HCT116 (cell line): ENCODE results near the gene CLEC11A. TPM values are rescaled to one million over a fixed set of nuclear protein-coding genes. Genes with fewer than 3 reads are reported as not detected.
A peak's percentile ranks its signal among the peaks of the same experiment; 100 is the strongest.

ENCODE experiments used
- ATAC-seq: fragments of 200-7000 bp; cut with Tn5 transposase; 2 replicates; pipeline ENCODE4 v1.9.1; 2020; ENCODE audit warnings: mild to moderate bottlenecking, moderate library complexity
- BruUV-seq: library from RNA; stranded (reverse); fragments of 400-500 nt; replicated peaks from 2 replicates; lab custom pipeline; 2021; lab: Mats Ljungman, UMichigan
- CTCF ChIA-PET: fragments of 300-600 bp; sonication (Branson Sonifier 250); formaldehyde crosslinking; loops from one replicate; lab custom pipeline; 2021; ENCODE audit warnings: antibody characterized with exemption; lab: Charles Lee
- POLR2A ChIA-PET: fragments of 300-600, 350-600 bp; sonication (Branson Sonifier 250); formaldehyde crosslinking; loops from one replicate; lab custom pipeline; 2021; ENCODE audit warnings: antibody characterized with exemption; lab: Charles Lee
- RAD21 ChIA-PET, 2 experiments: fragments of 300-600 bp; sonication (Branson Sonifier 250); formaldehyde crosslinking; loops; one replicate each; lab custom pipeline; 2023; ENCODE audit warnings: low total read pairs in 2 of 2; ENCODE audit not compliant: uncharacterized antibody in 2 of 2, unreplicated experiment in 2 of 2, low non-redundant PET in 1 of 2; lab: Charles Lee
- DNase-seq: peaks from one replicate; pipeline ENCODE4 v3.0.0-alpha.2; 2010; ENCODE audit warnings: low read depth, low spot score
- H2AFZ ChIP-seq: fragments of 200-600 bp; shearing (Covaris generic), sonication (generic); 2 replicates; pipeline ENCODE4 v1.6.1; 2017; ENCODE audit warnings: low read depth, mixed run types, mixed read lengths, antibody characterized with exemption, low read length; ENCODE audit not compliant: poor library complexity, severe bottlenecking
- H3K27ac ChIP-seq: 2 replicates; pipeline ENCODE4 v1.5.1; 2012; ENCODE audit warnings: low read depth, low read length
- H3K27me3 ChIP-seq: fragments of 200-600 bp; sonication (generic); 2 replicates; pipeline ENCODE4 v1.6.1; 2016; ENCODE audit warnings: mixed run types, low read length, mixed read lengths; ENCODE audit not compliant: insufficient read depth
- H3K36me3 ChIP-seq, 2 experiments: fragments of 200-500 bp in 1 of 2; fragments of 200-600 bp in 1 of 2; sonication (Bioruptor generic) in 1 of 2; sonication (generic) in 1 of 2; 2 replicates each; pipeline versions ENCODE4 v1.5.1 to v1.6.1; 2014 to 2016; ENCODE audit warnings: low read length in 2 of 2, inconsistent platforms in 1 of 2, mixed read lengths in 1 of 2, mixed run types in 1 of 2; ENCODE audit not compliant: insufficient read depth in 2 of 2, control insufficient read depth in 1 of 2
- H3K4me1 ChIP-seq, 2 experiments: fragments of 200-600 bp in 1 of 2; sonication (generic) in 1 of 2; 2 replicates each; pipeline versions ENCODE4 v1.5.1 to v1.6.1; 2012 to 2017; ENCODE audit warnings: low read length in 2 of 2, inconsistent platforms in 1 of 2, mild to moderate bottlenecking in 1 of 2, mixed read lengths in 1 of 2, mixed run types in 1 of 2, moderate library complexity in 1 of 2; ENCODE audit not compliant: insufficient read depth in 2 of 2, control insufficient read depth in 1 of 2
- H3K4me2 ChIP-seq: fragments of 200-600 bp; sonication (generic); 2 replicates; pipeline ENCODE4 v1.6.1; 2017; ENCODE audit warnings: mixed run types, low read length, mixed read lengths
- H3K4me3 ChIP-seq, 2 experiments: fragments of 200-600 bp in 1 of 2; sonication (generic) in 1 of 2; replicated peaks in 1 of 2; 2 replicates each; pipeline ENCODE4 v1.5.1; 2011 to 2016; ENCODE audit warnings: low read length in 2 of 2, control low read depth in 1 of 2, low read depth in 1 of 2, mild to moderate bottlenecking in 1 of 2, mixed read lengths in 1 of 2, mixed run types in 1 of 2
- H3K79me2 ChIP-seq: fragments of 200-600 bp; sonication (generic); 2 replicates; pipeline ENCODE4 v1.6.1; 2017; ENCODE audit warnings: mild to moderate bottlenecking, mixed run types, low read length, moderate library complexity, mixed read lengths; ENCODE audit not compliant: insufficient read depth
- H3K9ac ChIP-seq: fragments of 200-600 bp; sonication (generic); 2 replicates; pipeline ENCODE4 v1.6.1; 2016; ENCODE audit warnings: low read length, mixed read lengths
- H3K9me2 ChIP-seq: fragments of 200-600 bp; sonication (generic), shearing (Covaris generic); 2 replicates; pipeline ENCODE4 v1.6.1; 2017; ENCODE audit warnings: mixed run types, mild to moderate bottlenecking, moderate library complexity; ENCODE audit not compliant: insufficient read depth
- H3K9me3 ChIP-seq, 2 experiments: fragments of 200-500 bp in 1 of 2; fragments of 200-600 bp in 1 of 2; sonication (Bioruptor generic) in 1 of 2; sonication (generic) in 1 of 2; 2 replicates each; pipeline ENCODE4 v1.6.1; 2014 to 2017; ENCODE audit warnings: low read length in 2 of 2, mixed read lengths in 2 of 2, inconsistent platforms in 1 of 2, low read depth in 1 of 2, mild to moderate bottlenecking in 1 of 2, mixed run types in 1 of 2, moderate library complexity in 1 of 2; ENCODE audit not compliant: control insufficient read depth in 1 of 2, insufficient read depth in 1 of 2
- H4K20me1 ChIP-seq: fragments of 200-600 bp; sonication (generic), shearing (Covaris generic); 2 replicates; pipeline ENCODE4 v1.6.1; 2017; ENCODE audit warnings: mixed run types, mild to moderate bottlenecking, moderate library complexity; ENCODE audit not compliant: insufficient read depth
- ATF3 ChIP-seq: IDR thresholded peaks from 2 replicates; pipeline ENCODE4 v1.6.1; 2012
- CBX3 ChIP-seq: IDR thresholded peaks from 2 replicates; pipeline ENCODE4 v1.6.1; 2012; ENCODE audit warnings: low read depth
- CTCF ChIP-seq, 3 experiments: fragments of 200-600 bp in 1 of 3; sonication (generic) in 1 of 3; IDR thresholded peaks in 2 of 3; conservative IDR thresholded peaks in 1 of 3; 2 replicates each; pipeline ENCODE4 v1.5.1; 2012 to 2017; ENCODE audit warnings: low read depth in 2 of 3, low read length in 2 of 3, antibody characterized with exemption in 1 of 3, borderline replicate concordance in 1 of 3, control low read depth in 1 of 3, mild to moderate bottlenecking in 1 of 3, mixed read lengths in 1 of 3, mixed run types in 1 of 3, moderate library complexity in 1 of 3; ENCODE audit not compliant: insufficient read depth in 1 of 3
- ELF1 ChIP-seq: IDR thresholded peaks from 2 replicates; pipeline ENCODE4 v1.6.1; 2012; ENCODE audit warnings: low read depth, borderline replicate concordance
- EZH2 ChIP-seq: fragments of 200-600 bp; sonication (generic); IDR thresholded peaks from 2 replicates; pipeline ENCODE4 v1.6.1; 2017; ENCODE audit warnings: antibody characterized with exemption, mixed run types
- JUND ChIP-seq: IDR thresholded peaks from 2 replicates; pipeline ENCODE4 v1.6.1; 2012
- RAD21 ChIP-seq: IDR thresholded peaks from 2 replicates; pipeline ENCODE4 v1.6.1; 2012; ENCODE audit warnings: low read depth, mild to moderate bottlenecking
- REST ChIP-seq: IDR thresholded peaks from 2 replicates; pipeline ENCODE4 v1.6.1; 2012; ENCODE audit warnings: low read depth
- SP1 ChIP-seq: IDR thresholded peaks from 2 replicates; pipeline ENCODE4 v1.6.1; 2012; ENCODE audit warnings: low read depth
- TCF7L2 ChIP-seq: IDR thresholded peaks from 2 replicates; pipeline ENCODE4 v1.7.0; 2011; ENCODE audit warnings: borderline replicate concordance, inconsistent platforms; ENCODE audit not compliant: insufficient read depth, insufficient read length; ENCODE audit errors: extremely low read depth
- YY1 ChIP-seq: IDR thresholded peaks from 2 replicates; pipeline ENCODE4 v1.6.1; 2011; ENCODE audit warnings: low read length, low read depth, moderate library complexity, mild to moderate bottlenecking; ENCODE audit not compliant: insufficient replicate concordance; ENCODE audit errors: extremely low read depth
- intact Hi-C: fragments of 100-400 bp; cut with micrococcal nuclease; formaldehyde crosslinking; loops from 2 replicates; pipeline ENCODE4 v1.10.0; 2022
- total RNA-seq: library from RNA; stranded (reverse); gene quantifications from one replicate; pipeline ENCODE4 v1.2.1, GENCODE V29; 2021; ENCODE audit not compliant: unreplicated experiment

The CLEC11A gene
- total RNA-seq, 1 experiment from 2014 or later = 7.1 TPM

GRCh38 chr19:50710094-50710493, 13.1 kb upstream of the CLEC11A start:
- peak; percentile 35 for ATAC-seq

GRCh38 chr19:50710612-50711011, 12.6 kb upstream of the CLEC11A start:
- Histone ChIP-seq H3K36me3 (no peaks in the 10 kb centered on the region), H4K20me1 (no peaks in the 10 kb centered on the region), H3K4me1 (peaks cover 0 to under 1% of the 10 kb centered on the region in 2 experiments; a peak in 2 of 4 replicates), H3K79me2 (no peaks in the 10 kb centered on the region), H3K27ac (no peak overlapping the region), H3K9me3 (no peaks in the 10 kb centered on the region), H3K4me3 (no peak overlapping the region), H2AFZ (no peak overlapping the region), H3K27me3 (no peaks in the 10 kb centered on the region), H3K4me2 (no peak overlapping the region), H3K9ac (no peak overlapping the region), H3K9me2 (no peaks in the 10 kb centered on the region)
- DNase-seq (no peak), ATAC-seq (no peak)
- intact Hi-C loops = no loop called here
- BruUV-seq = no TSS peak
- ChIA-PET POLR2A (no interaction called here), CTCF (no interaction called here), RAD21 (no interaction called here)
- TF ChIP-seq RAD21 = no peak
- TF ChIP-seq YY1 = no peak
- no peak for TF ChIP-seq JUND
- no peak for TF ChIP-seq TCF7L2
- no peak for TF ChIP-seq EZH2
- no peak for TF ChIP-seq ELF1
- no peak for TF ChIP-seq REST
- no peak for TF ChIP-seq ATF3
- TF ChIP-seq CBX3 = no peak

More at GRCh38 chr19:50710094-50710493, 13.1 kb upstream of the CLEC11A start:
- no peaks in the 10 kb centered on the region for H4K20me1 ChIP-seq
- H3K4me3 ChIP-seq = no peak overlapping the region
- no peaks in the 10 kb centered on the region for H3K79me2 ChIP-seq
- H2AFZ ChIP-seq = no peak overlapping the region
- POLR2A ChIA-PET = interaction anchor here (1.2 kb wide), 1 partner anchor 15 kb away, joined by 4 read pairs; no protein-coding TSS in a partner anchor
- no peak overlapping the region for H3K27ac ChIP-seq
- DNase-seq = no peak
- H3K36me3 ChIP-seq = no peaks in the 10 kb centered on the region
- no peaks in the 10 kb centered on the region for H3K27me3 ChIP-seq
- H3K9me2 ChIP-seq = no peaks in the 10 kb centered on the region
- BruUV-seq = no TSS peak
- RAD21 ChIA-PET = no interaction called here
- H3K9me3 ChIP-seq = no peaks in the 10 kb centered on the region
- H3K4me2 ChIP-seq = no peak overlapping the region
- CTCF ChIA-PET = interaction anchor here (0.6 kb wide), 1 partner anchor 15 kb away, joined by 3 read pairs; no protein-coding TSS in a partner anchor
- peaks cover 0 to 2% of the 10 kb centered on the region in 2 experiments; a peak in 2 of 4 replicates for H3K4me1 ChIP-seq
- intact Hi-C loops = no loop called here
- TF ChIP-seq CTCF (IDR thresholded peaks at IDR 0.05 in 2 of 3, conservative IDR thresholded peaks at IDR 0.05 in 1 of 3; ENCODE audit: borderline replicate concordance in 1 of 3, insufficient read depth in 1 of 3, low read depth in 2 of 3, low read length in 2 of 3) (peak in 2 of 3 experiments; percentile 29 to 52; a peak in 3 of 6 replicates), SP1 (no peak)
- H3K9ac ChIP-seq = no peak overlapping the region
